Lower leg skin (tissue), 3 donors: ENCODE measurements around the gene PSORS1C1.

Experiments
- POLR2A ChIP-seq, 2 donors: fragments of 450-650 bp; IDR thresholded peaks; one replicate each; pipeline ENCODE4 v1.6.1; 2016 to 2017; ENCODE audit warnings: antibody characterized with exemption in 2 of 2, mild to moderate bottlenecking in 1 of 2, moderate library complexity in 1 of 2
- TF ChIP-seq, protein P1 (sequence below), 3 donors: fragments of 450-650 bp; IDR thresholded peaks; one replicate each; pipeline ENCODE4 v1.5.1; 2016; ENCODE audit warnings: antibody characterized with exemption in 3 of 3, mild to moderate bottlenecking in 3 of 3, moderate library complexity in 2 of 3

GRCh38 chr6:31157513-31158139 lies 43.0 kb downstream of the PSORS1C1 start, which contains the start of gene CCHCR1:
- no peak for TF ChIP-seq POLR2A (IDR thresholded peaks at IDR 0.05)
- TF ChIP-seq, protein P1, sequence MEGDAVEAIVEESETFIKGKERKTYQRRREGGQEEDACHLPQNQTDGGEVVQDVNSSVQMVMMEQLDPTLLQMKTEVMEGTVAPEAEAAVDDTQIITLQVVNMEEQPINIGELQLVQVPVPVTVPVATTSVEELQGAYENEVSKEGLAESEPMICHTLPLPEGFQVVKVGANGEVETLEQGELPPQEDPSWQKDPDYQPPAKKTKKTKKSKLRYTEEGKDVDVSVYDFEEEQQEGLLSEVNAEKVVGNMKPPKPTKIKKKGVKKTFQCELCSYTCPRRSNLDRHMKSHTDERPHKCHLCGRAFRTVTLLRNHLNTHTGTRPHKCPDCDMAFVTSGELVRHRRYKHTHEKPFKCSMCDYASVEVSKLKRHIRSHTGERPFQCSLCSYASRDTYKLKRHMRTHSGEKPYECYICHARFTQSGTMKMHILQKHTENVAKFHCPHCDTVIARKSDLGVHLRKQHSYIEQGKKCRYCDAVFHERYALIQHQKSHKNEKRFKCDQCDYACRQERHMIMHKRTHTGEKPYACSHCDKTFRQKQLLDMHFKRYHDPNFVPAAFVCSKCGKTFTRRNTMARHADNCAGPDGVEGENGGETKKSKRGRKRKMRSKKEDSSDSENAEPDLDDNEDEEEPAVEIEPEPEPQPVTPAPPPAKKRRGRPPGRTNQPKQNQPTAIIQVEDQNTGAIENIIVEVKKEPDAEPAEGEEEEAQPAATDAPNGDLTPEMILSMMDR (IDR thresholded peaks at IDR 0.05): no peak
